MM.1S (cell line): Measurements from ENCODE around the gene SNORC.

ENCODE experiments used
- DNase-seq: peaks from one replicate; pipeline ENCODE4 v3.0.0-alpha.2; 2015
- H2AFZ ChIP-seq: fragments of 300-600 bp; sonication (generic); 2 replicates; pipeline ENCODE4 v1.6.0; 2016; ENCODE audit warnings: antibody characterized with exemption, low read length
- H3F3A ChIP-seq: fragments of 300-600 bp; sonication (generic); 2 replicates; pipeline ENCODE4 v1.6.1; 2016; ENCODE audit warnings: mild to moderate bottlenecking, antibody characterized with exemption, low read length, moderate library complexity, mixed read lengths; ENCODE audit not compliant: insufficient read depth
- H3K27ac ChIP-seq: fragments of 300-600 bp; sonication (generic); 2 replicates; pipeline ENCODE4 v1.5.1; 2016; ENCODE audit warnings: mild to moderate bottlenecking, low read length
- H3K27me3 ChIP-seq: fragments of 300-600 bp; sonication (generic); replicated peaks from 2 replicates; pipeline ENCODE4 v1.6.0; 2016; ENCODE audit warnings: low read length; ENCODE audit not compliant: insufficient read depth
- H3K36me3 ChIP-seq: fragments of 300-600 bp; sonication (generic); replicated peaks from 2 replicates; pipeline ENCODE4 v1.6.1; 2016; ENCODE audit warnings: mild to moderate bottlenecking, low read length, mixed read lengths; ENCODE audit not compliant: insufficient read depth
- H3K4me1 ChIP-seq: fragments of 300-600 bp; sonication (generic); 2 replicates; pipeline ENCODE4 v1.6.1; 2016; ENCODE audit warnings: low read length, mixed read lengths
- H3K4me2 ChIP-seq: fragments of 300-600 bp; sonication (generic); 2 replicates; pipeline ENCODE4 v1.6.0; 2016; ENCODE audit warnings: low read depth, low read length
- H3K4me3 ChIP-seq: fragments of 300-600 bp; sonication (generic); 2 replicates; pipeline ENCODE4 v1.5.1; 2016; ENCODE audit warnings: low read length, mixed read lengths
- H3K79me2 ChIP-seq: fragments of 300-600 bp; sonication (generic); 2 replicates; pipeline ENCODE4 v1.6.1; 2016; ENCODE audit warnings: mixed run types, low read length, mixed read lengths
- H3K9ac ChIP-seq: fragments of 300-600 bp; sonication (generic); 2 replicates; pipeline ENCODE4 v1.6.1; 2016; ENCODE audit warnings: low read length, mixed read lengths
- H3K9me2 ChIP-seq: fragments of 300-600 bp; sonication (generic); replicated peaks from 2 replicates; pipeline ENCODE4 v1.6.1; 2016; ENCODE audit warnings: mild to moderate bottlenecking, low read length, mixed read lengths; ENCODE audit not compliant: insufficient read depth
- H3K9me3 ChIP-seq: fragments of 300-600 bp; sonication (generic); replicated peaks from 2 replicates; pipeline ENCODE4 v1.6.1; 2016; ENCODE audit warnings: mild to moderate bottlenecking, low read length, mixed read lengths; ENCODE audit not compliant: insufficient read depth
- H4K20me1 ChIP-seq: fragments of 300-600 bp; sonication (generic); 2 replicates; pipeline ENCODE4 v1.6.1; 2016; ENCODE audit warnings: mild to moderate bottlenecking, low read length, moderate library complexity, mixed read lengths; ENCODE audit not compliant: insufficient read depth
- EZH2 ChIP-seq: fragments of 300-600 bp; sonication (generic); optimal IDR thresholded peaks from 2 replicates; pipeline ENCODE3; 2017; ENCODE audit warnings: low read depth, mild to moderate bottlenecking, antibody characterized with exemption, low read length, mixed read lengths
- EZH2phosphoT487 ChIP-seq: fragments of 300-600 bp; sonication (generic); IDR thresholded peaks from 2 replicates; pipeline ENCODE4 v1.6.1; 2018; ENCODE audit warnings: antibody characterized with exemption, low read length
- TF ChIP-seq, protein P1 (sequence below): fragments of 300-600 bp; sonication (generic); IDR thresholded peaks from 2 replicates; pipeline ENCODE4 v1.5.1; 2016; ENCODE audit warnings: antibody characterized with exemption, low read length, mixed read lengths

SNORC gene

DNA sequence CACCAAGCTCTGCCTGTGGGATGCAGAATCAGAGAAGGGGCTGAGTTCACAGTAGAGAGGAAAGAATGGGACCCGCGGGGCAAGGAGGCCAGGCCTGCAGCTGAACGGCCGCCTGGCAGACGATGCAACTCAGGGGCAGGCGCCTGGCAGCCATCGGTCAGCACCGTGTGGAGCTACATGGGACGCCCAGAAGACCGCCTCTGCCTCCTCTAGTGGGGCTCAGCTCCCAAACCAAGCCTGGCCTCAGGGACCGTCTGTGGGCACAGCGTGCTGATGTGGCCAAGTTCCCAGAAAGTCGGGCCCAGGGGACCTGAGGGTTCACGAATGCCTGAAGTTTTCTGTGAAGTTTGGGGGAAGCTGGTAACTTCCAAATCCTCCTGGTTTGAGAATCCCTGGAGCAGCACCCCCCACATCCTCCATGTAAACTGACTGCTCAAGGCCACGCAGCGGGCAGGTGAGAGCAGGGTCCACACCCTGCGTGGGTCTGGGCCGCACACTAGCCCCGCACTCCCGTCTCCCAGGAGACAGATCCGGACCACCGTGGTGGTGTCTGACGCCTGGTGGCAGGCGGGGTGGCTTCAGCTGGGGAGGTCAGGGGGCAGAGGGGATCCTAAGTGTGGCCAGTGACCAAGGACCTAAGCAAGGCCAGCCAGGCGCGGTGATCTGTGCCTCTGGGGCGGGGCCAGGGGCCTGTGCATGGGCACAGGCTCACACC lies 14.6 kb downstream of the SNORC start:
- DNase-seq, result no peak
- no peak overlapping the region for H3K4me3 ChIP-seq
- H3K4me1 ChIP-seq, result no peaks in the 10 kb centered on the region
- TF ChIP-seq EZH2phosphoT487 (no peak), EZH2 (no peak)
- TF ChIP-seq, protein P1, sequence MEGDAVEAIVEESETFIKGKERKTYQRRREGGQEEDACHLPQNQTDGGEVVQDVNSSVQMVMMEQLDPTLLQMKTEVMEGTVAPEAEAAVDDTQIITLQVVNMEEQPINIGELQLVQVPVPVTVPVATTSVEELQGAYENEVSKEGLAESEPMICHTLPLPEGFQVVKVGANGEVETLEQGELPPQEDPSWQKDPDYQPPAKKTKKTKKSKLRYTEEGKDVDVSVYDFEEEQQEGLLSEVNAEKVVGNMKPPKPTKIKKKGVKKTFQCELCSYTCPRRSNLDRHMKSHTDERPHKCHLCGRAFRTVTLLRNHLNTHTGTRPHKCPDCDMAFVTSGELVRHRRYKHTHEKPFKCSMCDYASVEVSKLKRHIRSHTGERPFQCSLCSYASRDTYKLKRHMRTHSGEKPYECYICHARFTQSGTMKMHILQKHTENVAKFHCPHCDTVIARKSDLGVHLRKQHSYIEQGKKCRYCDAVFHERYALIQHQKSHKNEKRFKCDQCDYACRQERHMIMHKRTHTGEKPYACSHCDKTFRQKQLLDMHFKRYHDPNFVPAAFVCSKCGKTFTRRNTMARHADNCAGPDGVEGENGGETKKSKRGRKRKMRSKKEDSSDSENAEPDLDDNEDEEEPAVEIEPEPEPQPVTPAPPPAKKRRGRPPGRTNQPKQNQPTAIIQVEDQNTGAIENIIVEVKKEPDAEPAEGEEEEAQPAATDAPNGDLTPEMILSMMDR, result no peak
- no peak overlapping the region for H3K9ac ChIP-seq
- H2AFZ ChIP-seq, result no peak overlapping the region
- no peaks in the 10 kb centered on the region for H3K9me3 ChIP-seq
- no peaks in the 10 kb centered on the region for H3K36me3 ChIP-seq
- H3F3A ChIP-seq, result no peaks in the 10 kb centered on the region
- no peaks in the 10 kb centered on the region for H3K9me2 ChIP-seq
- H3K27ac ChIP-seq, result no peak overlapping the region
- H3K4me2 ChIP-seq, result no peak overlapping the region
- no peaks in the 10 kb centered on the region for H4K20me1 ChIP-seq
- no peaks in the 10 kb centered on the region for H3K27me3 ChIP-seq
- no peaks in the 10 kb centered on the region for H3K79me2 ChIP-seq

DNA sequence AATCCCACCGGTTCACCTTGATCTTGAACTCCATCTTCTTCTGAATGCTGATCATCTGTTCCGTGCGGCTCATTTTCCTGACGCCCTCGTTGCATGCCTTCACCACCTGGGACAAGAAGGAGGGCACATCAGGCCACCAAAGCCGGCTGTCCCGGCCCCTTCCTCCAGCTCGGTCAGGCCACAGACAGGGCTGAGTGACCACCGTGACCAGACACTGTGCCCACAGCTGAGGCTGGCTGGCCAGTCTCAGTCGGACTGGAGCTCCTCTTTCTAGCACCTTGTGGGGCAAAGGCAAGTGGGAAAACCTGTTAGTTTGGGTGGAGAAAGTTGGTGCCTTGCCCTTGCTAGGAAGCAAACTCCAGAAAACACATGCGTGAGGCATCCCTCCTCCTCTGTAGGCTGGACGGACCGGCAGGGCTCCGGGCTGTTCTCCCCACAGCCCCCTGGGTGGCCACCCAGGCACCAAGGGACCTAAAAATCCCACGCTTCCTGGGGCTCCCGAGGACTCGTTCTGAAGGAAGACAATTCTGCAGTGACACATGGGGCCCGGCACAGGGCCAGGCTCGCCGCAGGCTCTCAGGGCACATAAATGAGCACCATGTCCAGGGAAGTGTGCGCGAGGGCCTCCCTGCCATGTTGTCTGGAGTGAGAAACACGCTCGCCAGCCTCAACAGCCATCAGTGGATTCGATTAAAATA lies 15.3 kb downstream of the SNORC start:
- H3K9me2 ChIP-seq, result no peaks in the 10 kb centered on the region
- no peak overlapping the region for H3K4me2 ChIP-seq
- no peaks in the 10 kb centered on the region for H3K79me2 ChIP-seq
- H3K27me3 ChIP-seq, result no peaks in the 10 kb centered on the region
- no peaks in the 10 kb centered on the region for H3K9me3 ChIP-seq
- H3K4me1 ChIP-seq, result no peaks in the 10 kb centered on the region
- TF ChIP-seq EZH2, result no peak
- no peak for TF ChIP-seq EZH2phosphoT487
- TF ChIP-seq, protein P1, result no peak
- DNase-seq, result no peak
- no peaks in the 10 kb centered on the region for H3K36me3 ChIP-seq
- H3K27ac ChIP-seq, result no peak overlapping the region
- H3K9ac ChIP-seq, result no peak overlapping the region
- no peaks in the 10 kb centered on the region for H4K20me1 ChIP-seq
- H3F3A ChIP-seq, result no peaks in the 10 kb centered on the region
- H2AFZ ChIP-seq, result no peak overlapping the region
- no peak overlapping the region for H3K4me3 ChIP-seq

DNA sequence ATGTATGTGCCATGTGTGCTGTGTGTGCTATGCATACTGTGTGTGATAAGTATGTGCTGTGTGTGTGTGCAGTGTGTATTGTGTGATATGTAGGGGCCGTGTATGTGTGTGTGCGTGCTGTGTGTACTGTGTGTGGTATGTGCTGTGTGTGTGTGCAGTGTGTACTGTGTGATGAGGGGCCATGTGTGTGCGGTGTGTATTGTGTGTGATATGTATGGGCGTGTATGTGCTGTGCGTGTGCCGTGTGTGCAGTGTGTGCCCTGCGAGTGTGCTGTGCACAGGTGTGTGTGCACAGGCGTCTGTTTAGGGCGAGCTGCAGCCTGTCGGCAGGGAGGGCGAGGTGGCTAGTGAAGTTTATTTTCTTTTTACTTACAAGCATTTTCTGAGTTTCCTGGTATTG lies 16.1 kb downstream of the SNORC start:
- H2AFZ ChIP-seq, result no peak overlapping the region
- TF ChIP-seq EZH2phosphoT487 (no peak), EZH2 (no peak)
- TF ChIP-seq, protein P1, result no peak
- no peaks in the 10 kb centered on the region for H4K20me1 ChIP-seq
- no peaks in the 10 kb centered on the region for H3K9me3 ChIP-seq
- H3K27me3 ChIP-seq, result no peaks in the 10 kb centered on the region
- no peak overlapping the region for H3K9ac ChIP-seq
- H3F3A ChIP-seq, result no peaks in the 10 kb centered on the region
- no peak for DNase-seq
- no peaks in the 10 kb centered on the region for H3K36me3 ChIP-seq
- no peak overlapping the region for H3K27ac ChIP-seq
- H3K79me2 ChIP-seq, result no peaks in the 10 kb centered on the region
- no peaks in the 10 kb centered on the region for H3K9me2 ChIP-seq
- no peaks in the 10 kb centered on the region for H3K4me1 ChIP-seq
- H3K4me2 ChIP-seq, result no peak overlapping the region
- no peak overlapping the region for H3K4me3 ChIP-seq
